SK-N-MC (cell line): ENCODE measurements around the gene LCP2.
"Not testable (repeated sequence)": the region's sequence is repeated elsewhere in the genome, so short reads cannot be mapped to it uniquely, and the experiment has no call there.

Experiments
- DNase-seq: peaks from one replicate; pipeline ENCODE4 v3.0.0-alpha.2; 2011; ENCODE audit warnings: low read depth, low spot score
- H3K27ac ChIP-seq: fragments of 200-600 bp; sonication (generic); 2 replicates; pipeline ENCODE4 v1.5.1; 2016; ENCODE audit warnings: mixed run types
- H3K36me3 ChIP-seq: fragments of 200-600 bp; sonication (generic); 2 replicates; pipeline ENCODE4 v1.6.1; 2017; ENCODE audit warnings: antibody characterized with exemption, low read length, mixed read lengths; ENCODE audit not compliant: insufficient read depth
- H3K4me3 ChIP-seq: fragments of 200-600 bp; sonication (generic); 2 replicates; pipeline ENCODE4 v1.5.1; 2016
- H3K9ac ChIP-seq: fragments of 200-600 bp; sonication (generic); 2 replicates; pipeline ENCODE4 v1.8.0; 2017; ENCODE audit warnings: mixed run types, mixed read lengths; ENCODE audit not compliant: insufficient read length
- H3K9me3 ChIP-seq: fragments of 200-600 bp; sonication (generic); 2 replicates; pipeline ENCODE4 v1.6.1; 2017; ENCODE audit warnings: low read depth, mild to moderate bottlenecking, antibody characterized with exemption, low read length, moderate library complexity, mixed read lengths
- EZH2 ChIP-seq: fragments of 200-600 bp; sonication (generic); IDR thresholded peaks from one replicate; pipeline ENCODE4 v1.6.1; 2017; ENCODE audit warnings: antibody characterized with exemption
- FOXP2 ChIP-seq: optimal IDR thresholded peaks from 2 replicates; pipeline ENCODE3; 2011; ENCODE audit warnings: mild to moderate bottlenecking, moderate library complexity; ENCODE audit not compliant: insufficient read depth; ENCODE audit errors: extremely low read length, control extremely low read depth
- POLR2AphosphoS5 ChIP-seq: IDR thresholded peaks from 2 replicates; pipeline ENCODE4 v1.6.1; 2012; ENCODE audit warnings: mild to moderate bottlenecking, low read depth, low read length, borderline replicate concordance

The LCP2 gene

DNA sequence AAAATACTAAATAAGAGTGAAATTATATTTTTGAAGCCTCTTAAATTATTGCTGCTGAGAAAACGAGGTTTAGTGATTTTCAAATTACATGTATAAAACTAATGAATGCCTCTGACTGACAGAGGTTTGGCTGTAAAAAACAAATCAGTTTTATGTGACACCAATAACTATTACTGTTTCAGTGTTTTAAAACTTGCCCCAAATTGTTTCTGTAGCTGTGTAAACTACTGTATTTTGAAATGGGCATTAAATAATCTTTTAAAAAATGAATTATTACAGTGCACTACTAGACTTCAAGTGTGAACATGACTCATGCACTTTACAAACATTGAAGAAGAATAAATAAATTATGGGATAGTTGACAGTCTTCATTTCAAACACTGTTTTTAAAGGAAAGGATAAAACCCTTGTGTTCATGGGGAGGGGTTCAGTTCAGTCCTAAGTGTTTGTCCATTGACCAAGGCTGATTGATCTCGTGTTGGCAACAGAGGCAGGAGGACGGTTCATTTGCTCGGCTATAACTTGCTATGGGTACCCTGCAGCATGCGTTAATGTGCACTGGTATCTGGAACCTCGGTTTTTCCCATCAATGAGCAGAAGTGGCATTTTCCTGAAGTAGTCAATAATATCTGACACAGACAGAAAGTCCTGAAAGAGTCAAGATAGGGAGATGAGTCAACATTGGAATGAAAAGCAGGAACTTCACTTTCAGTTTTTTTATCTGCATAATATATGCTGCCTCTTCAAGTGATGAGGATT is 49.2 kb downstream of the LCP2 start:
- Histone ChIP-seq H3K9me3 (no peaks in the 10 kb centered on the region), H3K9ac (no peak overlapping the region), H3K4me3 (no peak overlapping the region), H3K27ac (no peak overlapping the region), H3K36me3 (no peaks in the 10 kb centered on the region)
- no peak for DNase-seq
- no peak for TF ChIP-seq POLR2AphosphoS5
- TF ChIP-seq FOXP2, result no peak
- no peak for TF ChIP-seq EZH2

DNA sequence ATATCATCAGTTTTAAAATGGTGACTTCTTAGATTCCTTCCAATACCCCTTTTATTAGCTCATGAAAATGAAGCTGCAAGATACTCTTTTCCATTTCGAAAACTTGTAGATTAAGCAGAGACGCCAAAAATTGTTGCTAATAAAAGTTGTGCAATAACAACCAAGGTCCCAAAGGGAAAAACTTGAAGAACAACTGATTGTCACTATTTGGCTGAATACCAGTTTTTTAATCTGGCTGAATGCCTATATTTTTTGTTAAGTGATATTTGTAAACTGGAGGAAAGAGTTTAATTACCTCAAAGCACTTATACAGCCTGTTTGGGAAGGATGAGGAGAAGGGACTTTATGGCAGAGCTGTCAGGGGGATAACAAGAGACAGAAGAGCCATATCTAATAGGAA is 50.2 kb downstream of the LCP2 start:
- no peak for DNase-seq
- Histone ChIP-seq H3K36me3 (no peaks in the 10 kb centered on the region), H3K27ac (no peak overlapping the region), H3K9ac (no peak overlapping the region), H3K9me3 (no peaks in the 10 kb centered on the region), H3K4me3 (no peak overlapping the region)
- TF ChIP-seq POLR2AphosphoS5, result no peak
- TF ChIP-seq FOXP2, result no peak
- no peak for TF ChIP-seq EZH2

DNA sequence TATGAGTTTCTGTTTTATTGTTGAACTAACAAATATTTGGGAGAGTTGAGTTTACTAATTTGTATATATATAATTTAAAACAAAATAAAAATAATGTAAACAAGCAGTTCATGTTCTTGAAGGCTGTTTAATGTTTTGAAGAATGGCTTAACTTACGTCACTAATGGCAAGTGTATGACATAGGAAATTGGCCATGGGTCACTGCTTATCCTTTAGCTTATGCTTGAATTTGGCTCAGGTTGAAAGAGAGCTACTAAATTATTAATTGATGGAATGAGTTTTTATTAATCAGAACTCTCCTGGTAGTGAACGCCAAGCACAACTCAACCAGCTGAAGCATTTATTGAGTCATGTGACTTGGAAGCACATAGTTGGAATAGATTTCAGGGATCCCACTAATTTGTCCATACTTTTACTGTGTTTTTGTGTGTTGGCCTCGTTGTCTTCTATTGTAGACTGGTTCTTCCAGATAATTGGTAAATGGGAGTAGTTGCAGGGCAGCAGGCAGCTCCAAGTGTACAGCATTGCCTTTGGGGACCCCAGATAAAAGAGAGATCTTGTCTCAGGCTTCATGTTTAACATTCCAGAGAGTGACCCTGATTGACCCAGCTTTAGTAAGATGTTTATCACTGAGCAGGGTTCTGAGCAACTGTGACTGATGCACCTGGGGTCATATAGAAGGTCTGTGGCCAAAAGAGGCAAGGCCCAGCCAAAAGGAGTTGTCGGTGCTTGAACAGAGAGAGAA is 51.3 kb downstream of the LCP2 start:
- no peak overlapping the region for H3K27ac ChIP-seq
- TF ChIP-seq POLR2AphosphoS5 (no peak), EZH2 (no peak), FOXP2 (no peak)
- no peak overlapping the region for H3K4me3 ChIP-seq
- DNase-seq, result no peak
- H3K9me3 ChIP-seq, result no peaks in the 10 kb centered on the region
- no peaks in the 10 kb centered on the region for H3K36me3 ChIP-seq
- no peak overlapping the region for H3K9ac ChIP-seq

DNA sequence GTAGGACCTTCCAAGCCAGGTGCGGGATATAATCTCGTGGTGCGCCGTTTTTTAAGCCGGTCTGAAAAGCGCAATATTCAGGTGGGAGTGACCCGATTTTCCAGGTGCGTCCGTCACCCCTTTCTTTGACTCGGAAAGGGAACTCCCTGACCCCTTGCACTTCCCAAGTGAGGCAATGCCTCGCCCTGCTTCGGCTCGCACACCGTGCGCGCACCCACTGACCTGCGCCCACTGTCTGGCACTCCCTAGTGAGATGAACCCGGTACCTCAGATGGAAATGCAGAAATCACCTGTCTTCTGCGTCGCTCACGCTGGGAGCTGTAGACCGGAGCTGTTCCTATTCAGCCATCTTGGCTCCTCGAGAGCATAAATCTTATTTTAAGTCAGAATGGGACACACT is 52.1 kb downstream of the LCP2 start:
- not testable (repeated sequence) for DNase-seq, H3K9me3 ChIP-seq, H3K4me3 ChIP-seq, H3K36me3 ChIP-seq, H3K9ac ChIP-seq, H3K27ac ChIP-seq

DNA sequence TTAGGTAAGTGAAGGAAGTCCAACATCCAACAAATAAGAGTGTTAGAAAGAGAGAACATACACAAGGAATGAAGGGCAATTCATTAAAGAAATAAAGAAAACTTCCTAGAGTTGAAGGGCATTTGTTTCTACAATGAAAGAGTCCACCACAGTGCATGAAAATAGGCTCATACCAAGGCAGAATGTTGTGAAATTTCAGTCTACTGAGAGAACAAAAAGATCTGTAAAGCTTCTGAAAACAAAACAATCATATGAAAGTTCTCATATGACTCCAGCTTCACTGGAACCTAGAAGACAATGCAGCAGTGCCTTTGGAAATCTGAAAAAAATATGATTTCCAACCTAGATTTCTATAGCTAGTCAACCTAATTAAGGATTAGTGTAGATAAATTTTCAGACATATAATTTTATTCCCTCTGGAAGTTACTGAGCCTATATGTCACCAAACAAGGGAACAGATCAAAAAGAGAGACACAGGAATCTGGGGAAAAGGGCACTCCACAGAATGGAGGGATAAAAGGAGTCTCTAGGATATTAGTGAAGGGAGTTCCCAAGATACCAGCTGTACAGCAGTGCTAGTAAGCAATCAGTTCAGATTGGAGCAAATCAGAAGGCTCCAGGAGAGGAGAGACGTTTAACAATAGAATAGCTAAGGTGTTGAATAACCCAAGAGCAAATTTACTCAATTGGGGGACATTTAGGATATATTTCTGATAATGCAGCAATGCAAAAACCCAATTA is 59.0 kb downstream of the LCP2 start:
- Histone ChIP-seq H3K36me3 (no peaks in the 10 kb centered on the region), H3K9ac (no peak overlapping the region), H3K9me3 (no peaks in the 10 kb centered on the region), H3K27ac (no peak overlapping the region), H3K4me3 (no peak overlapping the region)
- DNase-seq, result no peak
- no peak for TF ChIP-seq EZH2
- no peak for TF ChIP-seq POLR2AphosphoS5
- no peak for TF ChIP-seq FOXP2

DNA sequence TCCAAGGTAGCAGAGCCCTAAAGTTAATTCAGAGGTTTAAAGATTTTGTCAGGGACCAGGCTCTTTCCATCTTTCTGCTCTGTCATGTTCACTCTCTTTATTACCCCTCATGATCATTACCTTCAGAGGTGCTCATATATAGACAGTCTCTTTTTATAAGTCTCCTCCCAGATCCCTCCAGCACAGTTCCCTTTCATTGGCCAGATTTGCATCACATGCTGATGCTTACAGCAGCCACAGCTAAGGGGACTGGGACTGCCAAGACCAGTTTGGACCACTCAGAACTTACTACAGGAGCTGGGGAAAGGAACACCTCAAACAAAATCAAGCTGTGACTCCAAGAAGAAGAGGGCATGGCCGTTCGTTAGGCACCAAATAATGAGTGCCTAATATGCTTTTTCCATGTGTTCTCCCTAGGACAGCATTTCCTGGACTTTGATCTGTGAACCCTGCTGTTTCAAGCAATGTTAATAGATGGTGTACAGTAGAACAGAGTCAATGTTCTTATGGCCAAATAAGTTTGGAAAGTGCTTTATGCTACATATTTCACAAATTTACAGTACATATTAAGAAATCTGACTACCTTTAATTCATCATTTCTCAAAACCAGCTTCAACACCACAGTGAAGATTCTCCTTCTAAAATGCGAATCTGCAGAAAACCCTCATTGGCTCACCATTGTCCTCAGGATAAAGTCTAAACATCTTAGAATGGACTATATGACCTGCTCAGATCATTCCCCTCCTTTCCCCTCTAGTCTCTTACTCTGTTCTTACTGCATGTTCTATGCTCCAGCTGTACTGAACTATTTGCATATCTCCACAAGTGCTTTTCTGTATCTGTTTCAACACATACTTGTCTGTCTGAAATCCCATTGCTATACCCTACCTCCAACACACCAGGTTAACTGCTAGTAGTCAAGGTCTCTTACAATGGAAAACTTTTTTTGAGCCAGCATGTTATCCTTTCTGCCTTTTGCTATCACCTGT is 61.4 kb downstream of the LCP2 start:
- no peaks in the 10 kb centered on the region for H3K36me3 ChIP-seq
- no peak for TF ChIP-seq EZH2
- TF ChIP-seq POLR2AphosphoS5, result no peak
- TF ChIP-seq FOXP2, result no peak
- DNase-seq, result no peak
- no peak overlapping the region for H3K27ac ChIP-seq
- H3K4me3 ChIP-seq, result no peak overlapping the region
- H3K9me3 ChIP-seq, result no peaks in the 10 kb centered on the region
- H3K9ac ChIP-seq, result no peak overlapping the region

DNA sequence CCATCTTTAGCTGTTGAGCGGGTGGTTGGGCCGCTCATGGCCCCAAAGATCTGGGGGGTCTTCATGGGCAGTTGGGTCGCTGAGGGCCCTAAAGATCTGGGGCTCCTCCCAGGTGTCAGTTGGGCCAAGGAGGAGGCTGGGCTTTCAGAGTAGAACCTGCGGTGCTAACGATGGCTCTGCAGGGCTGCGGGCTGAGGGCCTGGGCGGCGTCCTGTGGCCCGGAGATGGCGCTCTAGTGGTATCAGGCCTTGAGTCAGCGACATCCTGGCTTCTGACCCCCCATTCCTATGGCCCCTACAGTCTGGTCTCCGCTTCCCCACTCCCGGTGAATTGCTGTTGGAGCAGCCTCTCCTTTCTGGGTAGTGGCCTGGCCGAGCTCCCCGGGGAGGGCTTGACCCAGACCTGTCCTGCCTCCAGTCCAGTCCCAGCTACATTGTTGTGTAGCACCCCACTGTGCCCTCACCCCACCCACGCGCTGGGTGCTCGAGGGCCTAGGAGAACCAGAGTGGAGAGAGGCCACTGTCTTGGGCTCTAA is 64.2 kb downstream of the LCP2 start:
- TF ChIP-seq POLR2AphosphoS5 (no peak), FOXP2 (no peak), EZH2 (no peak)
- no peak for DNase-seq
- no peak overlapping the region for H3K27ac ChIP-seq
- H3K36me3 ChIP-seq, result no peaks in the 10 kb centered on the region
- no peak overlapping the region for H3K4me3 ChIP-seq
- no peak overlapping the region for H3K9ac ChIP-seq
- no peaks in the 10 kb centered on the region for H3K9me3 ChIP-seq

DNA sequence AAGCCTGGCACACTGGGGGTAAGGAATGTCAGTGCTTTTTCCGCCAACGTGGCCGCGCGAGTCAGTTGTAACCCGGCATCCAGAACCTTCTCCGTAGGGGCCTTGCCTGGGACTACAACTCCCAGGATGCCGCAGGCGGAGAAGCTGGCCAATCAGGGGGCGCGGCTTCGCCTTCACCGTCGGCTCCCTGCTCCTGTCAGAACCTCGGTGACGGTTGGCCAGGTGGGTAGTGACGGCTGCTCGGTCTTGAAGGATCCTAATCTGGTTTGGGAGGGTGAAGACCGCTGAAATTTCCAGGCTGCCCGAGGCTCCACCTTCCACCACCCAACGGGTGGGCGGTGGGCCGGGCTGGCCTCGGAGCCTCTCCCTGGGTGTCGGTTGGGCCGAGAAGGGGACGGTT is 64.8 kb downstream of the LCP2 start, which contains the start of gene C5orf58:
Gene C5orf58 (plus strand): TSS at position 200 of the 400 bp plus-strand sequence. CDS start 1,992 bp downstream, outside the sequence.
- H3K9me3 ChIP-seq, result no peaks in the 10 kb centered on the region
- no peak for DNase-seq
- no peak within 1 kb of the TSS for H3K9ac ChIP-seq
- TF ChIP-seq FOXP2, result no peak
- no peak for TF ChIP-seq POLR2AphosphoS5
- no peak for TF ChIP-seq EZH2
- H3K36me3 ChIP-seq, result no peaks in the 10 kb centered on the region
- no peak within 1 kb of the TSS for H3K4me3 ChIP-seq
- no peak within 1 kb of the TSS for H3K27ac ChIP-seq
